ENCODE measurements around the gene EPAS1.

- TF ChIP-seq CTCF (IDR thresholded peaks at IDR 0.05) (no peak), POLR2A (IDR thresholded peaks at IDR 0.05) (no peak)
Observed at GRCh38 chr2:46435353-46435752, 138.1 kb downstream of the EPAS1 start.

Data from thyroid gland (tissue), 4 donors.